ENCODE results near the gene CD300A.

CD300A gene

DNA sequence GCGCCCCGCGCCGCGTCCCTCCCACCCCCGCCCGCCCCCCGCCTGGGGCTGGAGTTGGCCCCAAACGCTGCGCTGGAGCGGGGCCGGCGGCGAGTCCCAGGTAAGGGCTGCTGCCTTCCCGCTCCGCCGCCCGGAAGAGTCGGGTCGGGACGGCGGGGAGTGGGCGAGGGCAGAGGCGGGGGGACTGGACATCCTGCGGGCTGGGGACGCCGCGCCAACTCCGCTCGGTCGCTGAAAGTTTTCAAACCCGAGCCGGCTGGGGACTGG lies 34.1 kb upstream of the CD300A start:
- TF ChIP-seq, protein P1, sequence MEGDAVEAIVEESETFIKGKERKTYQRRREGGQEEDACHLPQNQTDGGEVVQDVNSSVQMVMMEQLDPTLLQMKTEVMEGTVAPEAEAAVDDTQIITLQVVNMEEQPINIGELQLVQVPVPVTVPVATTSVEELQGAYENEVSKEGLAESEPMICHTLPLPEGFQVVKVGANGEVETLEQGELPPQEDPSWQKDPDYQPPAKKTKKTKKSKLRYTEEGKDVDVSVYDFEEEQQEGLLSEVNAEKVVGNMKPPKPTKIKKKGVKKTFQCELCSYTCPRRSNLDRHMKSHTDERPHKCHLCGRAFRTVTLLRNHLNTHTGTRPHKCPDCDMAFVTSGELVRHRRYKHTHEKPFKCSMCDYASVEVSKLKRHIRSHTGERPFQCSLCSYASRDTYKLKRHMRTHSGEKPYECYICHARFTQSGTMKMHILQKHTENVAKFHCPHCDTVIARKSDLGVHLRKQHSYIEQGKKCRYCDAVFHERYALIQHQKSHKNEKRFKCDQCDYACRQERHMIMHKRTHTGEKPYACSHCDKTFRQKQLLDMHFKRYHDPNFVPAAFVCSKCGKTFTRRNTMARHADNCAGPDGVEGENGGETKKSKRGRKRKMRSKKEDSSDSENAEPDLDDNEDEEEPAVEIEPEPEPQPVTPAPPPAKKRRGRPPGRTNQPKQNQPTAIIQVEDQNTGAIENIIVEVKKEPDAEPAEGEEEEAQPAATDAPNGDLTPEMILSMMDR (IDR thresholded peaks at IDR 0.05; ENCODE audit: low read depth, low read length): no peak
- DNase-seq (ENCODE audit: low read depth in 2 of 2): no peak
- H3K4me3 ChIP-seq (replicated peaks in 1 of 2; ENCODE audit: low read depth in 2 of 2, low read length in 2 of 2): peak overlapping the region in 1 of 2 donors; percentile 69

- TF ChIP-seq, protein P1 (IDR thresholded peaks at IDR 0.05; ENCODE audit: low read depth, low read length): no peak
- DNase-seq (ENCODE audit: low read depth in 2 of 2): no peak
- peak overlapping the region in 1 of 2 donors; percentile 69 for H3K4me3 ChIP-seq (replicated peaks in 1 of 2; ENCODE audit: low read depth in 2 of 2, low read length in 2 of 2)
Observed at GRCh38 chr17:74432766-74433391, 33.6 kb upstream of the CD300A start.

- TF ChIP-seq, protein P1 (IDR thresholded peaks at IDR 0.05; ENCODE audit: low read depth, low read length): no peak
- H3K4me3 ChIP-seq (replicated peaks in 1 of 2; ENCODE audit: low read depth in 2 of 2, low read length in 2 of 2): peak overlapping the region in 1 of 2 donors; percentile 69
- DNase-seq (ENCODE audit: low read depth in 2 of 2): peak in 1 of 2 donors; percentile 49
Observed at GRCh38 chr17:74433421-74434121, 32.9 kb upstream of the CD300A start.

- no peak overlapping the region for H3K4me3 ChIP-seq (replicated peaks in 1 of 2; ENCODE audit: low read depth in 2 of 2, low read length in 2 of 2)
- no peak for DNase-seq (ENCODE audit: low read depth in 2 of 2)
- TF ChIP-seq, protein P1 (IDR thresholded peaks at IDR 0.05; ENCODE audit: low read depth, low read length): no peak
Observed at GRCh38 chr17:74435775-74436359, 30.6 kb upstream of the CD300A start.

DNA sequence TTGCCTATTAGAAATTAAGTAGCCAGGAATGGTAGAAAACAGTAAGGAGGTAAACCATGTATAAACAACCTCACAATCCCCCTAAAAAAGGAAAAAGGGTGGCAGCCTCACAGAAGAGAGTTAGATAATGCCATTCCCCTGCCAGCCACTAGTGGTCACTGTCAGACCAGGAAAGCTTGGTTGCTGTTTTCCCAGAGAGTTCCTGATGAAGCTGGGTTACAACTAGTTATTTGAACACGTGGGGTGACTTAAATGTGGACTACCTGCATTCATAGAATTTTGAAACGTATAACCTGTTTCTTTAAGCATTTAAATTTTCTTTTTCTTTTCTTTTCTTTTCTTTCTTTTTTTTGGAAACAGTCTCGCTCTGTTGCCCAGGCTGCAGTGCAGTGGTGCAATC lies 28.7 kb upstream of the CD300A start:
- DNase-seq (ENCODE audit: low read depth in 2 of 2): peak in 1 of 2 donors; percentile 11
- TF ChIP-seq, protein P1 (IDR thresholded peaks at IDR 0.05; ENCODE audit: low read depth, low read length): peak; percentile 64
- no peak overlapping the region for H3K4me3 ChIP-seq (replicated peaks in 1 of 2; ENCODE audit: low read depth in 2 of 2, low read length in 2 of 2)

GRCh38 chr17:74439691-74440567 lies 26.5 kb upstream of the CD300A start:
- TF ChIP-seq, protein P1 (IDR thresholded peaks at IDR 0.05; ENCODE audit: low read depth, low read length): no peak
- no peak for DNase-seq (ENCODE audit: low read depth in 2 of 2)
- no peak overlapping the region for H3K4me3 ChIP-seq (replicated peaks in 1 of 2; ENCODE audit: low read depth in 2 of 2, low read length in 2 of 2)
